ENCODE data around the gene RFX4.

Gene RFX4

DNA sequence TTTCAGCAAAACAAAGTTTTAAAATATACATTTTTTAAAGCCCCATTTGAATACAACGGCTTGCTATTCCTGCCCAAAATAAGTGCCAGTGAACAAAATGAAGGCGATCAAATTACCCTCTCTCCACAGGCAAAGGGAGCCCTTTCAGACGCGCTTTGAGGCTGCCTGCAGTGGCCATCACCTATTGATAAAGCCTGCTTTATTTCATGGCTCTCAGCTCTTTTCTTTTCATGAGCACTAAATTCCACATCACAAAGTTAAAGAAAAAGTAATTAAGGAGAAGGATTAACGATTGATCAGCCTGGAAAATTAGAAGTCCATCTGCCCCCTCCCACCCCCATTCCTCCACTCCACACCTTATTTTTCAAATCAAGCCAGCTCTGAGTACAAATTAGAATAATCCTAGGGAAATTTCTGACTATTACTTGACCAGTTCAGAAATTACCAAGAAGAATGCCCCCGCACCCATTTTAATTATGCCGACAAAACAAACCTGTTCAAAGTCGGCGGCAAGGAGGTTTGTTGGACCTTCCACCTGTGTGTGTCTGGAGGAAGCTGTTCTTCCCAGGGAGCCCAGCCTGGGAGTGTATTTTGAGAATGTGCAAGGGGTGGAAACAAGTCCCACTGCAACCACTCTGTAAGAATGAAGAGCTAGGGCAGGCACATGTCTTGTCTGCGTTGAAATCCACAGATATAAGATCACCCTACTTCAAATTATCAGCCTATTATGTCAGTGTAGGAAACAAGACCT, 127.5 kb downstream of the RFX4 start:
- no peak for DNase-seq (ENCODE audit: extremely low read depth, low read depth)

DNA sequence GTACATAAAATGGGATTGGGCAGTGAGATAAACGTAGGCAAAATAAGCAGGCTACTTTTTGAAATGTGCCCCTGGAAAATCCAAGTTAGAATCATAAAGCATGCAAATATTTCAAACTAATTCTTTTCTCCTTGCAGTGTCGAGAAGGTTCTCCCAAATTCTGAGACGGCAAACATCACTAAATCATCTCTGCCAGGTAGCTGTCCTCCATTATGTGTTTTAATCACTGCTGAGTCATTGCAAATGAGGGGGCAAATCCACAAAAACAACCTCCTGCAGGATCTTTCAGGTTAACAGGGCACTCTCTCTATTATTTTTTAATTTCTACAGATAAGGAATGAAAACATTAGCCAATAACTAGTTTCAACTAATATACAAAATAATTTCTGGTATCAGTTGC, 128.5 kb downstream of the RFX4 start:
- DNase-seq (ENCODE audit: extremely low read depth, low read depth): no peak
- TF ChIP-seq, protein P1, sequence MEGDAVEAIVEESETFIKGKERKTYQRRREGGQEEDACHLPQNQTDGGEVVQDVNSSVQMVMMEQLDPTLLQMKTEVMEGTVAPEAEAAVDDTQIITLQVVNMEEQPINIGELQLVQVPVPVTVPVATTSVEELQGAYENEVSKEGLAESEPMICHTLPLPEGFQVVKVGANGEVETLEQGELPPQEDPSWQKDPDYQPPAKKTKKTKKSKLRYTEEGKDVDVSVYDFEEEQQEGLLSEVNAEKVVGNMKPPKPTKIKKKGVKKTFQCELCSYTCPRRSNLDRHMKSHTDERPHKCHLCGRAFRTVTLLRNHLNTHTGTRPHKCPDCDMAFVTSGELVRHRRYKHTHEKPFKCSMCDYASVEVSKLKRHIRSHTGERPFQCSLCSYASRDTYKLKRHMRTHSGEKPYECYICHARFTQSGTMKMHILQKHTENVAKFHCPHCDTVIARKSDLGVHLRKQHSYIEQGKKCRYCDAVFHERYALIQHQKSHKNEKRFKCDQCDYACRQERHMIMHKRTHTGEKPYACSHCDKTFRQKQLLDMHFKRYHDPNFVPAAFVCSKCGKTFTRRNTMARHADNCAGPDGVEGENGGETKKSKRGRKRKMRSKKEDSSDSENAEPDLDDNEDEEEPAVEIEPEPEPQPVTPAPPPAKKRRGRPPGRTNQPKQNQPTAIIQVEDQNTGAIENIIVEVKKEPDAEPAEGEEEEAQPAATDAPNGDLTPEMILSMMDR (IDR thresholded peaks at IDR 0.05; ENCODE audit: low read depth, low read length): no peak

More for the DNA sequence above, 127.5 kb downstream of the RFX4 start:
- TF ChIP-seq, protein P1 (IDR thresholded peaks at IDR 0.05; ENCODE audit: low read depth, low read length): no peak

DNA sequence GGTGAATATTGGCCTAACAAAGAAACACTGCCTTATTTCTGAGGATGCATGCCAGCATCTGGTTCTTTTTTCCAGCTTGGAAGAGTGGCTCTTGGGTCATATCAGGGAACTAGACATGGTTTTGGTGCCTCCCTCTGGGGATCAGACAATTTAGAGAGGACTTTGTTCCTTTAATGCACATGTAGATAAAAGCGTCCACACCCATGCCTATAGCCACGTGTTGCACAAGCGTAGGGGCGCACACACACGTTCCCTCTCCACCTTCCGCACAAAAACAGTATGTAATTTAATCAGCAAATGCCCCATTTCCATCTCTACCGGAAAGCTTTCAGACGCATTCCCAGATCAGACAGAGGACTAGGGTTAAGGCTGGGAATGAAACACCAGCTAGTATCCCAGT, 130.0 kb downstream of the RFX4 start:
- DNase-seq (ENCODE audit: extremely low read depth, low read depth): no peak
- TF ChIP-seq, protein P1 (IDR thresholded peaks at IDR 0.05; ENCODE audit: low read depth, low read length): no peak

DNA sequence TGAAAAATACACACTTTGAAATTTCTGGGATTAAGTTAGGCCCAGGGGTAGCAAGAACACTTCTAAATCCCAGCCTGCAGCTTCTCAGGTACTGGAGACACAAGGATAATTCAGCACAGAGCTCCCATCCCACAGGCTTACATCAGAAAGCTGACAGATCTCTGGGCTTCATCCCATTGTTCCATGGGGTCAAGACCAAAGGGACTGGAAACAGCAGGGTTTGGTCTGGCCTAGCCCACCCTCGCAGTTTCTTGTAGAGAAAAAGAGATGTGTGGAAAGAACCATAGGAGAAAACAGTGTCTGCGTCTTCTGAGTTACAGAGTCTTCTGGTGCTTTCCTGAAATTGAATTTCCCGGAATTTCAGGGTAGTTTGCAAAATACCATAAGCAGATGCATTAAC, 132.1 kb downstream of the RFX4 start:
- TF ChIP-seq, protein P1 (IDR thresholded peaks at IDR 0.05; ENCODE audit: low read depth, low read length): no peak

DNA sequence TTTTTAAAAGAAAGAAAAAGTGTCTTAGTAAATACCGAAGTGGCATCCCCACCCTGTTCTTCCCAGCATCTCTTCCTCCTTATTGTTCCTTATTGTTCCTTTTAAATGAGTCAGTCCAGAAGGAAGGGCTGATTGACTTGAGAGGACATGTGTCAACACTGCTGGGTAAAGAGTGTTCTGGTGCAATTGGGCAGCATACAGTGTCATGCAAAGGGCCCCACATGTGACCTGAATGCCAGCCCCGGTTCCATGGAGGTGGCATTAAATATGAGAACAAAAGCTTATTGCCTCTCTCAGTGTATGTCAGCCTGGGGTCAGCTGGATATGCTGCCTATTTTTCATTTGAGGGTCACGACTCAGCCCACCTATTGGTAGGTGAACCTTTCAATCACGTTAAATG, 132.8 kb downstream of the RFX4 start:
- TF ChIP-seq, protein P1 (IDR thresholded peaks at IDR 0.05; ENCODE audit: low read depth, low read length): no peak
- no peak for DNase-seq (ENCODE audit: extremely low read depth, low read depth)

More for the DNA sequence above, 132.1 kb downstream of the RFX4 start:
- DNase-seq (ENCODE audit: extremely low read depth, low read depth): no peak

DNA sequence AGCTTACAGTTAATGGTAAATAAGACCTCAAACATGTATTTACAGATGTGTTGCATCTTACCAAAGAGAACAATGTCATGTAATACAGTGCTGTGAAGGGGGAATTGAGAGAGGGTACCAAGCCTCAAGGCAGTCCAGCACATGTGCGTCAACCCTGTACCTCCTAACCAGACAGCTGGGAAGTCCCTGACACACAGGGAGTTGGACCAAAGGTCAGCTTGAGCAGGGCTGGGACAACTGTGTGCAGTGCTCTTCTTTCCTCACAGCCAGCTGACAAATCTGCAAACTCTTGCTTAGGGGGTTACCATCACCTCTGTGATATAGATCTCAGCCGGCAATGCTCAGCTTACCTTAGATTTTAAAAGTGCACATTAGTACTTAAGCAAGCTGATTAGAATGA, 134.9 kb downstream of the RFX4 start:
- DNase-seq (ENCODE audit: extremely low read depth, low read depth): no peak
- TF ChIP-seq, protein P1 (IDR thresholded peaks at IDR 0.05; ENCODE audit: low read depth, low read length): no peak

DNA sequence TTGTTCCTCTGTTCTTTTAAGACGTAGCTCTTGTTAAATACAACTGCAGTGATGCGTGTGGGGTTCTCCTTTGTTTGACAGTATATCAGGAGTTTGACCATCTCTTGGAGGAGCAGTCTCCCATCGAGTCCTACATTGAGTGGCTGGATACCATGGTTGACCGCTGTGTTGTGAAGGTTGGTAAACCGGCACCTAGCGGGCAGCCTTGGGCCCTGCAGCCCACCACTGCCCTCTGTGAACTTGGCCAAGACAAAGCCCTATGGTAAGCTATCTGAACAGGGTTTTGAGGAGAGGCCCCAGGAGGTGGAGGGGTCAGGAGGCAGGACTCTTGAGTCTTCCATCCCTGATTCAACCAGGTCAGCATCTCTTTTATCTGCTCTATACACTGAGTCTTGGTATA, 137.1 kb downstream of the RFX4 start:
- TF ChIP-seq, protein P1 (IDR thresholded peaks at IDR 0.05; ENCODE audit: low read depth, low read length): no peak

More for the DNA sequence above, 137.1 kb downstream of the RFX4 start:
- DNase-seq (ENCODE audit: extremely low read depth, low read depth): no peak
